GM10847 (cell line): ENCODE measurements around the gene HAP1.

Experiments used
- POLR2A ChIP-seq: IDR thresholded peaks from 2 replicates; pipeline ENCODE4 v1.6.1; 2011; ENCODE audit not compliant: insufficient read length; ENCODE audit errors: extremely low read depth

Gene HAP1

DNA sequence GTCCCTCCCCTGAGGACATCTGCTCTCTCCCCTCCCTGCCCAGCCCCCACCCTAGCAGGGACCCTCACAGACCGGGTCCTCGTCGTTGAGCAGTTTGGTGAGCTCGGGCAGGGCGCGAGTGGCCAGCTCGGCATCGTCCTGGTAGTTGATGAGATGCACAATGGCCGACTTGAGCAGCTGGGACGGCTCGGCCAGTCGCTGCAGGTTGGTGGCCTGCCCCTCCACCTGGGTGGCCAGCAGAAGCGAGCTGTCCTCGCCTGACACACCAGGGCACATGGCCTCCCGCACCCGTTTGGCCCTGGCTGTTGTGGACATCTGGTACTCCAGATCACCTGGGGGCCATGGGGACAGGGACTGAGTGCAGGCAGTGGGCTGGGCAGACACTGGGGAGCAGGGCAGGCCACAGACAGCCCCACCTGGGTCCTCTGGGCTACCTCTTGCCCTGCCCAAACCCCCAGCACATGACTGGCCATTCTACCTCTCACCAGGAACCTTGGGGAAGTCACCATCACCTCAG is 35.0 kb upstream of the HAP1 start:
- TF ChIP-seq POLR2A, result no peak

DNA sequence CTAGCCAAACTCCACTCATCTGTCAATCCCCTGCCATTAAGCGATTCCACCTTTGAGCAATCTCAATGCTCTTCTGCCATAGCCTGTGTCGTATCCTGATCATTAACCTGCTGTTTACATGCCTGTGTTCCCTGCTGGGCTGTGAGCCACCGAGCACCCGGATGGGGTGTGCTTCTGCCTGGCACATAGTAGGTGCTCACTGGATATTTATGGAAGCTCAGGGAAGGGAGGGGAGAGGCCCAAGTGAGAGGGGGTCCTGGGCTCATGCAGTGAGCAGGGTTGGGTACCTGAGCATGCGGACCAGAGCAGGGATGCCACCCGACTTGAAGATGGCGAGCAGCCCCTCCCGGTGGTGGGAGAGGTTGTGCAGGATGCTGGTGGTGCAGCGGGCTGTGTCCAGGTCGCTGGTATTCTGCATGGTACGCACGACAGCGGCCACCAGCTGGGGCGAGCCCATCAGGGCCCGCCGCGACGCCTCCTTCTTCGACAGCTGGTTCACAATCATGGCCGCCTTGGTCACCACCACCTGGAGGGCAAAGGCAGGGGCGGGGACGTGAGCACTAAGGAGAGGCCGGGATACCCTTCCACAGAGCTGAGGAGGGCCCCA is 34.3 kb upstream of the HAP1 start:
- TF ChIP-seq POLR2A, result no peak

DNA sequence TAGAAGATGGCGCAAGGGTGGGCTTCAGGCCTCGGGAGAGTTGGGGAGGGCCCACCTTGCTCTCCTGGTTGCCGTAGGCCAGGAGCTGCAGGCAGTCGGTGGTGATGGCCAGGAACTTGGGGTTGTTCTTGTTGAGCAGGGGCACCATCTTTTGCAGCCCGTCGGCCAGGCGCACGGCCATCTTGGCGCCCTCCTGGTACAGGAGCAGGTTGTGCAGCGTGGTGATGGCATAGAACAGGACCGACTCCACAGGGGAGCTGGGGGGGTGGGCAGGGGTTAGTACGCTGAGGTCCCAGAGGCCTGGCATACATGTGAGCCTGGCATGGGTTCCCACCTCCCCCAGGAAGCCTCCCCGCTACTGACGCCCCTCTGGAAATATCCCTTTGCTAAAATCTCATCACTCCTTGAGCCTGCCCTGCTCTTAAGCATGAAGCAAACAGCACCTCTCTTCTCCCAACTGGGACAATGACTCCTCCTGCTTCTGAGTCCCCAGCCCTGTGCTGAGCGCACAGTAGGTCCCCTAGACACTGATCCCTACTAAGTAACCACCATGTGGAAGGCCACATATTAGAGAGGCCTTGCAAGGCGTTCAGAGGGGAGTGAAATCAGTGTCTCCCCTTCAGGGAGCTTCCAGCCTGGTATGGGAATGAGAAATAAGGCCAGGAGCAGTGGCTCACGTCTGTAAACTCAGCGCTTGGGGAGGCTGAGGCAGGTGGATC is 33.0 kb upstream of the HAP1 start:
- no peak for TF ChIP-seq POLR2A

GRCh38 chr17:41766135-41766534 is 31.7 kb upstream of the HAP1 start:
- TF ChIP-seq POLR2A, result no peak

GRCh38 chr17:41763327-41763726 is 28.9 kb upstream of the HAP1 start:
- TF ChIP-seq POLR2A, result no peak

DNA sequence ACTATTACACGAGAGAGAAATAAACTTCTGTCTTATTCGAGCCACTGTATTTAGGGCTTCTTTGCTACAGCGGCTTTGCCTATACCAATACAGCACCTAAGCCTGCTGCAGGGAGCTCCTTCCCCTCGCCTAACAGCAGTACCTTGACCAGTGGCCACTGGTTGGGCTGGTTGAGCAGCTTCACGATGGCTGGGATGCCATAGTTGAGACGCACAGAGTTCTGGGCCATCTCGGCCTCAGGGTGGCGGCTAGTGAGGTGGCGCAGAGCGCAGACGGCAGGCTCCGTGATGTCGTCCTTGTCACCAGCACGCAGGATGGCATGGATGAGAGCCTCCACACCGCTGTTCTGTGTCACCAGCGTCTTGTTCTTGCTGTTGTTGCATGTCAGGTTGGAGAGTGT is 28.4 kb upstream of the HAP1 start:
- TF ChIP-seq POLR2A, result no peak

GRCh38 chr17:41762391-41762790 is 27.9 kb upstream of the HAP1 start:
- TF ChIP-seq POLR2A, result no peak

GRCh38 chr17:41760878-41761277 is 26.4 kb upstream of the HAP1 start:
- TF ChIP-seq POLR2A, result no peak

GRCh38 chr17:41758601-41759000 is 24.2 kb upstream of the HAP1 start:
- TF ChIP-seq POLR2A, result no peak

GRCh38 chr17:41754066-41754465 is 19.6 kb upstream of the HAP1 start:
- no peak for TF ChIP-seq POLR2A

- no peak for TF ChIP-seq POLR2A
These were observed 16.8 kb upstream of the HAP1 start for GRCh38 chr17:41751288-41751687.

DNA sequence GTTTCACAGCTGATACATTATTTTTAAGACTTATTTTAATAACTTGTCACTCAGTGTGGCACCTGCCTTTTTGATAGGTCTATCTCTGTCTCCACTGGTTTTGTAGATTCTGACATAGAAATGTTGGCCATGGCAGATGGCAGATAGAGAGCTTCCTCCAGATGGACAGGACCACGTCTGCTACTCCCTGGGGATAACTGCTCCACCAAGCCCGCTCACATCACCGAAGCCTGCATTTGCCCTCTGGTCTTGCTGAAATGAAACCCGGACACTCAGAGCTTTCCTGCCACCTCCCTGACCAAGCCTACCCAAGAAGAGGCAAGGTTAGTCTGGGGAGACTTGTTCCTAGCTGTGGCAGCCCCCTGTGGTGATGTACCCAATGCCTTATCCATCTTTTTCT is 16.4 kb upstream of the HAP1 start:
- TF ChIP-seq POLR2A, result no peak

DNA sequence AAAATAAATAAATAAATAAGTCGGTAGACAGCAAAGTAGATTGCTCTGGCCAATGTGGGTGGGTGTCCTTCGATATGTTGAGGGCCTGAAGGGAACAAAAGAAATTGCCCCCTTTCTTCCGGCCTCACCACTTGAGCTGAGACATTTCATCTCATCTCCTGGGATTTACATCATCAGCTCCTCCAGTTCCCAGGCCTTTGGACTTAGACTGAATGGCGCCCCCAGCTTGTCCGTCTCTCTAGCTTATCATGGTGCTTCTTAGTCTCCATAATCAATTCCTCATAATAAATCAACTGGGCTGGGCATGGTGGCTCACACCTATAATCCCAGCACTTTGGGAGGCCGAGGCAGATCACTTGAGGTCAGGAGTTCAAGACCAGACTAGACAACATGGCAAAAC is 13.8 kb upstream of the HAP1 start:
- no peak for TF ChIP-seq POLR2A

DNA sequence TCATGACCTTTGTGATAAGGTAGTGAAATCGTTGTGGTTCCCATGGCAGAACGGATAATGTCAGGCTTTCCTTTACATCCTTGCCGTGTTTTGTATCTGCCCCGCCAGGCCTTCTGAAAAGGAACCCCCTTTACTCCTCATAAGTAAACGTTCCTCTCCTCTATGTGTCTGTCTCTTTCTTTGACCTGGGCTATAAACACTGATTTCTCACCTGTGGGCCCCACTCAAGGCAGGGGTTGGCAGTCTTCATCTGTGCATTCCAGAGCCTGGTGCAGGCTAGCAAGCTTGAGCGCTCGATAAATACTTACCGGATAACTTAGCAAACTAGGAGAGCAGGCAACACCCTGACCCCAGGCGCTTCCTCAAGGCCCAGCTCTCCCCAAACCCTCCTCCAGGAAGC is 7.3 kb upstream of the HAP1 start:
- TF ChIP-seq POLR2A, result no peak

GRCh38 chr17:41740506-41740905 is 6.1 kb upstream of the HAP1 start:
- TF ChIP-seq POLR2A, result no peak

DNA sequence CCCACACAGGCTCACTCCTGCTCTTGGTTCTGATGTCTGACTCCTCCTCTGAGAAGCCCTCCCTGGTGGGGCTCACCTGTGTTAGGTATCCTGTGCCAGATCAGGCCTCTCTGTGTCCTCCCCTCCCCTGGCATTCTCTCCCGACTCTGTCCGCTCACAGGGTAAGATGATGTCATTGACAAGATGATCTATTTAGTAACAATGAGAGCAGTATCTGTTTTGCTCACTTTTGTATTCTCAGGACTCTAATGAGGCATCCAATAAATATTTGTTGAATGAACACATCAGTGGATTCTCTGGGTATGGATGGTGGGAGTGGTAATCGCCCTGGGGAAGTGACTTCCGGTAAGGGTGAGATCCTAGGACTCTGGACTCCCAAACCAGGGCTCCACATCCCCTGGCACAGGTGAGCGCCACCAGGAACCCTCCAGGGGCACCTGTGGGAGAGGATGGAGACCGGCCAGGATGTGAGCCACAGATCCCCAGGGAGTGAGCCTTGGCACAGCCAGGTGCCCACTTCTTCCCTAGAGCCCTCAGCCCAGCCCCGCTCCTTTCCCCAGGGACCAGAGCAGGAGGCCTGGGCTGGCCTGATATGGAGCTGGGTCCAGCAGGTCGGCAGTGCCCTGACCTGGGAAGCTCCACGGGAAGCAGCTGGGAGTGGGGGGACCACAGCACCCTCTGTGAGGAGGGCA is 5.4 kb upstream of the HAP1 start:
- TF ChIP-seq POLR2A, result no peak
